Measurements from ENCODE around the gene MDC1. TPM values are rescaled to one million over a fixed set of nuclear protein-coding genes. Genes with fewer than 3 reads are reported as not detected.
A peak's percentile ranks its signal among the peaks of the same experiment; 100 is the strongest.

Gene MDC1
- total RNA-seq, 1 experiment from 2014 or later: 95.9 TPM

DNA sequence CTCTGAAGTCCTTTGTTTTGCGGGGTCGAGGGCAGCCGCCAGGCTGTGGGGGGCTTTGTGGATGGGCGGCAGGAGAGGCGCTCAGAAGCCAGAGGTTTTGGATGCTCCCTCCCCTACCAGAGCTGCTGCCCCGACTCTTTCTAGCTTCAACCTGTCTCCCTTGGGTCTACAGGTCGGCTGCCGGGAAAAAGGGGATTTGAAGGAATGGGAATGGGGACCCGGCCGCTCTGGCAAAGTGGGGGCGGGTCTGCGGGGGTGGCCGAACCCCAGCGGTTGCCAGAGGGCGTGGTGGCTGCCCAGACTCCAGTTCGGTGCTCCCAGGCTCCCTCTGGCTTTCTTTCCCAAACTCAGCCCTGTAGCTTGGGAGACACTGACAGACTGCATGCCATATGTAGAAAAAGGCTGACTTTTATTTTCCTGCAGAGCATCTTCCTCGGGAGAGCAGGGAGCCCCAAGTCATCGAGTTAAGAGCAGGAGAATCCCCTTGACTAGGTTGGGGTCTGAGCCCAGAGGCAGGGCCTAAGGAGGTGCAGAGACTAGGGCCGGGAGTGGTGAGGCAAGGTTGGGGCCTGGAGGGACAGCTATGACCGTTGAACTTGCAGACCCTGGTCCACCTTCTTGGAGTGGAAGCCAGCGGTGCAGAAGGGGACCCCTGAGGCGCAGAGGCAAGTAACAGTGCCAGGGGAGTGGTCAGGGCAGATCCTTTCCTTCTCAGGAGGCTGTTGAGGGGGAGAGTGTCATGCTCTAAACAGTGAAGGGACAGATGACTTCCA, 29.2 kb downstream of the MDC1 start:
- POLR2A ChIA-PET: interaction anchor here (0.5 to 2.6 kb wide), 10 partner anchors 14 to 193 kb away, joined by 3 to 7 read pairs (median 3); partner anchors contain the start of genes GNL1, MDC1, MRPS18B and PPP1R10
- Mint-ChIP-seq H3K4me1 (peaks cover 70% of the 10 kb centered on the region), H3K27ac (0 out of 2 replicates have a peak overlapping the region, but pooled peaks have one; percentile 39), H3K36me3 (peaks cover 3% of the 10 kb centered on the region; the same call in 1 of the 2 replicates), H3K4me3 (peak overlapping the region; percentile 80), H3K27me3 (ENCODE audit: low read depth) (no peaks in the 10 kb centered on the region), H3K9me3 (no peaks in the 10 kb centered on the region)
- DNase-seq (ENCODE audit: low spot score) (peak; percentile 46), ATAC-seq (peak; percentile 2; the same call in 1 of the 2 replicates)
- CTCF ChIA-PET: interaction anchor here (0.7 to 2.8 kb wide), 8 partner anchors 9 to 193 kb away, joined by 3 to 42 read pairs (median 8); partner anchors contain the start of genes DHX16, FLOT1 and MDC1
- 0 out of 2 replicates have a peak, but pooled peaks have one; percentile 39 for TF ChIP-seq RELA (CRISPR knock-in tag; IDR thresholded peaks at IDR 0.05; ENCODE audit: borderline replicate concordance)
- 0 out of 2 replicates have a peak, but pooled peaks have one; percentile 46 for TF ChIP-seq CREM (CRISPR knock-in tag; IDR thresholded peaks at IDR 0.05)
- TF ChIP-seq E2F5 (CRISPR knock-in tag; IDR thresholded peaks at IDR 0.05): no peak
- no peak for TF ChIP-seq ZNF219 (CRISPR knock-in tag; IDR thresholded peaks at IDR 0.05; ENCODE audit: borderline replicate concordance)
- TF ChIP-seq, protein P1, sequence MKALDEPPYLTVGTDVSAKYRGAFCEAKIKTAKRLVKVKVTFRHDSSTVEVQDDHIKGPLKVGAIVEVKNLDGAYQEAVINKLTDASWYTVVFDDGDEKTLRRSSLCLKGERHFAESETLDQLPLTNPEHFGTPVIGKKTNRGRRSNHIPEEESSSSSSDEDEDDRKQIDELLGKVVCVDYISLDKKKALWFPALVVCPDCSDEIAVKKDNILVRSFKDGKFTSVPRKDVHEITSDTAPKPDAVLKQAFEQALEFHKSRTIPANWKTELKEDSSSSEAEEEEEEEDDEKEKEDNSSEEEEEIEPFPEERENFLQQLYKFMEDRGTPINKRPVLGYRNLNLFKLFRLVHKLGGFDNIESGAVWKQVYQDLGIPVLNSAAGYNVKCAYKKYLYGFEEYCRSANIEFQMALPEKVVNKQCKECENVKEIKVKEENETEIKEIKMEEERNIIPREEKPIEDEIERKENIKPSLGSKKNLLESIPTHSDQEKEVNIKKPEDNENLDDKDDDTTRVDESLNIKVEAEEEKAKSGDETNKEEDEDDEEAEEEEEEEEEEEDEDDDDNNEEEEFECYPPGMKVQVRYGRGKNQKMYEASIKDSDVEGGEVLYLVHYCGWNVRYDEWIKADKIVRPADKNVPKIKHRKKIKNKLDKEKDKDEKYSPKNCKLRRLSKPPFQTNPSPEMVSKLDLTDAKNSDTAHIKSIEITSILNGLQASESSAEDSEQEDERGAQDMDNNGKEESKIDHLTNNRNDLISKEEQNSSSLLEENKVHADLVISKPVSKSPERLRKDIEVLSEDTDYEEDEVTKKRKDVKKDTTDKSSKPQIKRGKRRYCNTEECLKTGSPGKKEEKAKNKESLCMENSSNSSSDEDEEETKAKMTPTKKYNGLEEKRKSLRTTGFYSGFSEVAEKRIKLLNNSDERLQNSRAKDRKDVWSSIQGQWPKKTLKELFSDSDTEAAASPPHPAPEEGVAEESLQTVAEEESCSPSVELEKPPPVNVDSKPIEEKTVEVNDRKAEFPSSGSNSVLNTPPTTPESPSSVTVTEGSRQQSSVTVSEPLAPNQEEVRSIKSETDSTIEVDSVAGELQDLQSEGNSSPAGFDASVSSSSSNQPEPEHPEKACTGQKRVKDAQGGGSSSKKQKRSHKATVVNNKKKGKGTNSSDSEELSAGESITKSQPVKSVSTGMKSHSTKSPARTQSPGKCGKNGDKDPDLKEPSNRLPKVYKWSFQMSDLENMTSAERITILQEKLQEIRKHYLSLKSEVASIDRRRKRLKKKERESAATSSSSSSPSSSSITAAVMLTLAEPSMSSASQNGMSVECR (CRISPR knock-in tag; IDR thresholded peaks at IDR 0.05; ENCODE audit: borderline replicate concordance): no peak
- TF ChIP-seq TP53 (CRISPR knock-in tag; IDR thresholded peaks at IDR 0.05): no peak
- TF ChIP-seq ZNF425 (CRISPR knock-in tag; conservative IDR thresholded peaks at IDR 0.05): no peak
- TF ChIP-seq, protein P2, sequence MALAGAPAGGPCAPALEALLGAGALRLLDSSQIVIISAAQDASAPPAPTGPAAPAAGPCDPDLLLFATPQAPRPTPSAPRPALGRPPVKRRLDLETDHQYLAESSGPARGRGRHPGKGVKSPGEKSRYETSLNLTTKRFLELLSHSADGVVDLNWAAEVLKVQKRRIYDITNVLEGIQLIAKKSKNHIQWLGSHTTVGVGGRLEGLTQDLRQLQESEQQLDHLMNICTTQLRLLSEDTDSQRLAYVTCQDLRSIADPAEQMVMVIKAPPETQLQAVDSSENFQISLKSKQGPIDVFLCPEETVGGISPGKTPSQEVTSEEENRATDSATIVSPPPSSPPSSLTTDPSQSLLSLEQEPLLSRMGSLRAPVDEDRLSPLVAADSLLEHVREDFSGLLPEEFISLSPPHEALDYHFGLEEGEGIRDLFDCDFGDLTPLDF (CRISPR knock-in tag; IDR thresholded peaks at IDR 0.05): no peak
- TF ChIP-seq ELF4 (CRISPR knock-in tag; IDR thresholded peaks at IDR 0.05; ENCODE audit: low read depth): no peak
- TF ChIP-seq ZNF416 (CRISPR knock-in tag; IDR thresholded peaks at IDR 0.05): no peak
- no peak for TF ChIP-seq ZNF671 (CRISPR knock-in tag; IDR thresholded peaks at IDR 0.05)
- TF ChIP-seq ZNF423 (CRISPR knock-in tag; IDR thresholded peaks at IDR 0.05): no peak
- no peak for TF ChIP-seq USF2 (CRISPR knock-in tag; IDR thresholded peaks at IDR 0.05)
- peak; percentile 7; the same call in 1 of the 2 replicates for TF ChIP-seq HMGXB4 (CRISPR knock-in tag; IDR thresholded peaks at IDR 0.05)
- TF ChIP-seq PRDM15 (CRISPR knock-in tag; IDR thresholded peaks at IDR 0.05): peak; percentile 62
- peak; percentile 43; the same call in 1 of the 2 replicates for TF ChIP-seq KAT7 (CRISPR knock-in tag; IDR thresholded peaks at IDR 0.05; ENCODE audit: borderline replicate concordance)
- TF ChIP-seq GRHL2 (CRISPR knock-in tag; IDR thresholded peaks at IDR 0.05; ENCODE audit: insufficient replicate concordance, severe bottlenecking): no peak
- TF ChIP-seq, protein P3, sequence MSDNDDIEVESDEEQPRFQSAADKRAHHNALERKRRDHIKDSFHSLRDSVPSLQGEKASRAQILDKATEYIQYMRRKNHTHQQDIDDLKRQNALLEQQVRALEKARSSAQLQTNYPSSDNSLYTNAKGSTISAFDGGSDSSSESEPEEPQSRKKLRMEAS (CRISPR knock-in tag; IDR thresholded peaks at IDR 0.05): peak; percentile 42; the same call in 1 of the 2 replicates
- no peak for TF ChIP-seq NR2C2 (CRISPR knock-in tag; IDR thresholded peaks at IDR 0.05)
- peak; percentile 17; the same call in 1 of the 2 replicates for TF ChIP-seq ETV6 (CRISPR knock-in tag; IDR thresholded peaks at IDR 0.05)
